ENCODE data around the gene MAP6D1.

Gene MAP6D1

GRCh38 chr3:183769453-183769852 lies 55.9 kb downstream of the MAP6D1 start:
- in situ Hi-C loops (cut with HindIII; ENCODE audit: low sequenced_read_pairs) = no loop called here
- DNase-seq (ENCODE audit: low read depth) = no peak
- H3K4me3 ChIP-seq (ENCODE audit: low read depth, low read length) = no peak overlapping the region
- no peak for TF ChIP-seq CTCF (IDR thresholded peaks at IDR 0.05; ENCODE audit: low read depth, low read length, missing control alignments)

GRCh38 chr3:183768114-183768513 lies 57.3 kb downstream of the MAP6D1 start:
- H3K4me3 ChIP-seq (ENCODE audit: low read depth, low read length) = no peak overlapping the region
- no peak for TF ChIP-seq CTCF (IDR thresholded peaks at IDR 0.05; ENCODE audit: low read depth, low read length, missing control alignments)
- in situ Hi-C loops (cut with HindIII; ENCODE audit: low sequenced_read_pairs) = no loop called here
- DNase-seq (ENCODE audit: low read depth) = no peak

- in situ Hi-C loops (cut with HindIII; ENCODE audit: low sequenced_read_pairs) = no loop called here
- H3K4me3 ChIP-seq (ENCODE audit: low read depth, low read length) = no peak overlapping the region
- TF ChIP-seq CTCF (IDR thresholded peaks at IDR 0.05; ENCODE audit: low read depth, low read length, missing control alignments) = peak; percentile 85
- peak; percentile 67 for DNase-seq (ENCODE audit: low read depth)
Observed at GRCh38 chr3:183766745-183767606, 58.4 kb downstream of the MAP6D1 start.

- H3K4me3 ChIP-seq (ENCODE audit: low read depth, low read length) = no peak overlapping the region
- DNase-seq (ENCODE audit: low read depth) = no peak
- in situ Hi-C loops (cut with HindIII; ENCODE audit: low sequenced_read_pairs) = no loop called here
- TF ChIP-seq CTCF (IDR thresholded peaks at IDR 0.05; ENCODE audit: low read depth, low read length, missing control alignments) = no peak
Observed at GRCh38 chr3:183766107-183766506, 59.3 kb downstream of the MAP6D1 start.

Data from astrocyte of the cerebellum (primary cell).